Activated CD4-positive, alpha-beta T cell treated with anti-CD3 and anti-CD28 coated beads, Interleukin-2, amount 50 U/mL, for 4 hours (primary cell): ENCODE data around the gene SPANXN5.
"Not testable (repeated sequence)": the region's sequence is repeated elsewhere in the genome, so short reads cannot be mapped to it uniquely, and the experiment has no call there.

ENCODE experiments used
- DNase-seq, 2 experiments: peaks; one replicate each; pipeline ENCODE4 v3.0.0-alpha.2; 2020

Gene SPANXN5, protein sequence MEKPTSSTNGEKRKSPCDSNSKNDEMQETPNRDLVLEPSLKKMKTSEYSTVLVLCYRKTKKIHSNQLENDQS

DNA sequence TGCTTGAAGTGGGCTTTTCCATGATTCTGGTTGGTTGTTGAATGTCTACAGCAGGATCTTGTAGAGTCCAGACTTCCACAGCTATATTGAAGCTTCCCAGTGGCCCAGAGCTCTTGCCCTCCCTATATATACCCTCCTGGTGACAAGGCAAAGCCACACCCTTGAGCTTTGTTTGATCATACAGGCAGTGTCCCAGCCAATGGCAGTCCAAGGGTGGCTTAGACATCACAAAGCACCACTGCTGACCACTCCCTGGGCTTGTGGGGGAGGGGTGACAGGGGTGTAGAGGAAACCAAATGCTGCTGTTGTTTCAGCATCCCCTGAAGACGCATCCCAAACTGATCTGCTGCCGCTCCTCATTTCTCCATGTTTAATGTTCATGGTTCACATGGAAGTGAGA, at the start of gene SPANXN5:
SPANXN5 (minus strand) TSS at position 101 of the 400 bp plus-strand sequence; CDS start at position 22, 79 bp downstream.
- not testable (repeated sequence) for DNase-seq

DNA sequence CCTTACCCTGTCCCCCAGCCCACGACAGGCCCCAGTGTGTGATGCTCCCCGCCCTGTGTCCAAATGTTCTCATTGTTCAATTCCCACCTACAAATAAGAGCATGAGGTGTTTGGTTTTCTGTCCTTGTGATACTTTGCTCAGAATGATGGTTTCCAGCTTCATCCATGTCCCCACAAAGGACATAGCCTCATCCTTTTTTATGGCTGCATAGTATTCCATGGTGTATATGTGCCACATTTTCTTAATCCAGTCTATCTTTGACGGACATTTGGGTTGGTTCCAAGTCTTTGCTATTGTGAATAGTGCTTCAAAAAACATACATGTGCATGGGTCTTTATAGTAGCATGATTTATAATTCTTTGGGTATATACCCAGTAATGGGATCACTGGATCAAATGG, 46.4 kb upstream of the SPANXN5 start:
- DNase-seq, result not testable (repeated sequence)

DNA sequence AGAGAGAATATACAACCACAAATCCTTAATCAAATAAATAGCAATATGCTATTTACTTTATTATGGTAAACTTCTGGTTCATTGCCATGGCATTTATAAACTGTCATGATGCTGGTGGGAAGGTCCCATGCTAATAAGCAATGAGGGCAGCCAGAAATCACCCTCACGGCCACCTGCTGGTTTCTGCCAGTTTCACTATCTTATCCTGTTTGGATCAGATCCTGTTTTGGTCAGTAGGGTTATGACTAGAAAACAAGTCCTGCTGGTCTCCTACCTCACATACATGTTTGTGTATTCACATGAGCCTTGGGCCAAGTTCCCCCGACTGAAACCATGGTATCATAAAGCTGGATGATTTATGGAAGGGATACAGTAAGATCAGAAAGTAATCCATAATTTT, 41.9 kb upstream of the SPANXN5 start:
- DNase-seq, result no peak

DNA sequence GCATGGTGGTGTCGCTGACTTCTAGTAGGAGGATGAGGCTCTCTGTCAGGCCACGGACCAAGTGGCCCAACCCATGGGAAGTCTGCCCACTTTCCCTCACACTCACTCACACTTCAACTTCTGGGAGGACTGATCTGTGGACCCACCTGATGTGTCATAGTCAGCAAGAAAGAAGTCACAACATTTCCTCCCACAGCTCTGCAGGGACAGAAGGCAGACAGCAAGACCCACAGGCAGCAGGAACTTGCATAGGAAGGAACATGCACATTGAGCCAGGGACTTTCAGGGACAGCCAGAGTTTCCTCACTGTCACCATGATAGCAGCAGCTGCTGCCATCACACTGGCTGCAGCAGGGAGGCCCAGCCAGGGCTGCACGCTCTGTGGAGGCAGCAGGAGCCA, 33.3 kb upstream of the SPANXN5 start:
- no peak for DNase-seq

DNA sequence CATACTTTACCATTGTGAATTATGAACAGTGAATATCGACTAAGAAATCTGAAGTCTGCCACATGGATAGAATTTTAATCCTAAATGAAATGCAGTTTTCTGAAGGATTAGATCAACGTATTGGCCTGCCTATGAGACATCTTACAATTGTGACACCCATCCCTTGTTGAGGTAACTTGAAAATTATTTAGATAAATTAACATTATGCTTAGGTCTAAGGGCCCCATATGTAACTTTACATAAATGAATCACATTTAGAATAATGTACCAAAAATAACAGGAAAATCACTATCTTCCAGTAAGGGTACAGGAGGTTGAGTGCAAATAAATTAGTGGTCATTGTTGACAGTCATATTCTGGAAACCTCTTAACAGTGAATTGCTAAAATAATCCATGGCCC, 27.4 kb upstream of the SPANXN5 start:
- DNase-seq, result no peak

DNA sequence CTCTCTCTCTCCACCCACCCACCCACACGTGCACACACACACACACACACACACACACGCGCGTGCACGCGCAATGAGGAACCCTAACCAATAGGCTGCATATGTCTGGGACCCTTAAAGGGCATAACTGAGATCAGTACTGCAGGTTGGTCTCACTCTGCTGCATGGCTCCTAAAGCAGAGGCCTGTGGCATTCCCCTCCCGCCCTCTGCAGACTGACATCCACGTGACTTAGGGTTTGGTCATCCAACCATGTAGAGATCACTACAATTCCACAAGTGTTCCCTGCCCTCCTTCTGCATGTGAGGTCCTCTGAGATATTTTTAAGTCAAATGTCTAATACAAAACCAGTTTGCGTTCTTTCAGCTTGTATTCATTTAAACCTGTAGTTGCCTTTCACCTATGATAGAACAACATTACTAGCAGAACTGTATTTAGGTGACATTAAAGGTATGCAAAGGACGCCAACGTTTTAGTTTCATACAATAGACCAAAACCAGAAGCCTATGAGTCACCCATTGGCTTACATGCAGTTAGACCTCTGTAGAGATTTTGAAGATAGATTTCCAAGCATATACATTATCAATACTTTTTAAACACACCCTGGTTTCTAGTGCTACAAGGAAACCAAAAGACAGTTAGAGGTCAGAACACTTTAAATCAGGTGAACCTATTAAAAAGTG, 24.0 kb upstream of the SPANXN5 start:
- DNase-seq, result no peak

DNA sequence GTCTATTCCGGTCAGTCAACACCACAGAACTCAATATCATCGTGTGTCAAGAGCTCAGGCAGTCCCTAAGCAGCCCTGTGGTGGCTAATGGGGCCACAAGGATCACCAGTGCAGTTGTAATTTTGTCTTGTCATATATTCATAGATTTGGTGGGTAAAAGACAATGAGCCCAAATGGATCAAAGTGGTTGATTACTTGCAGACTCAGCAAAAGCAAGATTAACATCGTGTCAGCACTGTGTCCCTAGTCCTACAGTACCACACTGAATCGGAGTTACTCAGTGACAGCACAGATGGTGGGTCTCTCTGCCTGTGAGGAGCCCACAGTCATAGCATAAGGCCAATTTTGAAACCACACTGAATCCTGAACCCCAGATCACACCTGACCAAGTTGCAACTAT, 22.6 kb upstream of the SPANXN5 start:
- no peak for DNase-seq

DNA sequence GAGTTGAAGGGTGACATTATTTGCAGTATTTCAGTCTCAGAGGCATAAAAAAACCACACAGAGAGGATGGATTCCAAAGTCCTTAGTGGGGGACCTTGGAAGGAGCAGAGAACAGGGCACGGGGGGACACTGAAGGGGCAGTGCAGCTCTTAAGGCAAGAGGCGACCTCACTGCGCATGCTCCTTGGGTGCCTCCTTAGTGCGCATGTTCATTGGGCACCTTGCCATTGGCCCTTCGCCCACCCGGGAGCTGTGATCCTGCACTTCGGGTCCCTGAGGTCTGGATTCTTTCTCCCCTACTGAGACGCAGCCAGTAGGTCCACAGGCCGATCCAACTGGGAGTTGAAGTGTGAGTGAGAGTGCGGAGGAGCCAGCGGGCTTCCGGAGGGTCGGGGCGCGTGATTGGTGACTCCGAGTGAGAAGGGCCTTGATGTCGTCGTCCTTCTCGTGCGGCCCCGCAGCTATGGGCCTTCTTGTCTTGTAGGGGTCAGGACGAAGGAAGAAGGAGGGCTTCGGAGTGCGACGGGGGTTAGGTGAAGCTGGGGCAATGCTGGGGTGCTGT, 13.9 kb upstream of the SPANXN5 start, which contains the start of gene XAGE5:
XAGE5 (plus strand) TSS at position 223 of the 561 bp plus-strand sequence. CDS start 1,280 bp downstream, outside the sequence.
- DNase-seq, result no peak

DNA sequence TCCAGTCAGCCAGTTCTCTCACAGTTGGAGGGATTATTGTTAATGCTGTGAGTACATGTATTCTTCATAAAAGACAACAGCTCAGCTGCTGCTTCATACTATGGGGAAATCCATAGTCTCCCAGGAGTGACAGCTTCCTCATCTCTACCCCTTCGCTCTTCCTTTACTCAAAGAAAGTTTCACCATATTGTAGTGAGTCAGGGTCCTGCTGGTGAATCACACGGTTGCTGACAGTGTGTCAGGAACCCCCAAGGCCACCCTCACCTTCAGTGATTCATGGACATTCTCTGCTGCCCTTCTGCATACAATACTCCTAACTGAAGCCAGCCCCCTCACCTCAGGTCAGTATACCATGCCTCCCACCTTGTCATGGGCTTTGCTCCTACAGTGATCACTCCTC, 7.6 kb upstream of the SPANXN5 start:
- DNase-seq, result not testable (repeated sequence)

DNA sequence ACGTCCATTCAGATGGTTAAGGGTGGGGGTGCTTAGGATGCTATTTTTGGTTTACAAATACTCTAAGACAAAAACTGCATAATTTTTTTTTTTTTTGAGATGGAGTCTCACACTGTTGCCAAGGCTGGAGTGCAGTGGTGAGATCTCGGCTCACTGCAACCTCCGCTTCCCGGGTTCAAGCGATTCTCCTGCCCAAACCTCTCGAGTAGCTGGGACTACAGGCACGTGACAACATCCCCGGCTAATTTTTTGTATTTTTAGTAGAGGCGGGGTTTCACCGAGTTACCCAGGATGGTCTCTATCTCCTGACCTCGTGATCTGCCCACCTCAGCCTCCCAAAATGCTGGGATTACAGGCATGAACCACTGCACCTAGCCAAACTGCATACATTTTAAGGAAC, 23.7 kb downstream of the SPANXN5 start:
- DNase-seq, result not testable (repeated sequence)

DNA sequence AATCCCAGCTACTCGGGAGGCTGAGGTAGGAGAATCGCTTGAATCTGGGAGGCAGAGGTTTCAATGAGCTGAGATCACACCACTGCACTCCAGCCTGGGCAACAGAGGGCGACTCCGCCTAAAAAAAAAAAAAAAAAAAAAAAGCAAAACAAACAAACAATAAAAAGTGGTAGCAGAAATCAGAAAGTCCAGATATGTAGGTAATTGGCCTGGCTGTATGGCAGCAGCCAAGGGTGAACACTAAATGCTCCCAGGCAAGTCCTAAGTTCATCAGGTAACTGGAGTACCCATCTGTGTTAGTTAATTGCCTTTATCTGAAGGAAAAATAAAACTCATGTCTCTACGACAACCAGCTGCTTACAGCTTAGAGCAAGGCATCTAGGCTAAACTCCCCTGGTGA, 31.2 kb downstream of the SPANXN5 start:
- not testable (repeated sequence) for DNase-seq

DNA sequence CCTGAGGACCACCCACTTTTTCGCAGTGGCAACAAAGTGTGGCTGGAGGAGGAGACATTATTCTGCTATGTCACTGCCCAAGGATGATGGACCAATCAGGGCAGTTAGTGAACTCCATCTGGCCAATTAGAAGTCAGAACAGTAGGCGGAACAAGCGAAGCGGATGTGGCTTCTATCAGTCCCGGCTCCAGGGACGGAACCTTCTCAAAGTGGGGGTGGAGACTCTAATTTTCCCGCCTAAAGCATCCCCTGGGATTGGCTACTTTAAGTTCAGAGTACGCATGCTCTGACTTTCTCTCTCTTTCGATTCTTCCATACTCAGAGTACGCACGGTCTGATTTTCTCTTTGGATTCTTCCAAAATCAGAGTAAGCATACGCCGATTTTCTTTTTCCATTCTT, 46.3 kb downstream of the SPANXN5 start, which contains the start of gene SSX2B:
SSX2B (plus strand) TSS at position 301 of the 400 bp plus-strand sequence. CDS start 1,429 bp downstream, outside the sequence.
- not testable (repeated sequence) for DNase-seq
